Activated CD4-positive, CD25-positive, alpha-beta regulatory T cell (primary cell): ENCODE results near the gene ZSCAN22.
"Not testable (repeated sequence)": the region's sequence is repeated elsewhere in the genome, so short reads cannot be mapped to it uniquely, and the experiment has no call there.

Experiments used
- DNase-seq, 4 experiments: peaks; one replicate each; lab custom pipeline; 2025; lab: John Stamatoyannopoulos, UW

Gene ZSCAN22

DNA sequence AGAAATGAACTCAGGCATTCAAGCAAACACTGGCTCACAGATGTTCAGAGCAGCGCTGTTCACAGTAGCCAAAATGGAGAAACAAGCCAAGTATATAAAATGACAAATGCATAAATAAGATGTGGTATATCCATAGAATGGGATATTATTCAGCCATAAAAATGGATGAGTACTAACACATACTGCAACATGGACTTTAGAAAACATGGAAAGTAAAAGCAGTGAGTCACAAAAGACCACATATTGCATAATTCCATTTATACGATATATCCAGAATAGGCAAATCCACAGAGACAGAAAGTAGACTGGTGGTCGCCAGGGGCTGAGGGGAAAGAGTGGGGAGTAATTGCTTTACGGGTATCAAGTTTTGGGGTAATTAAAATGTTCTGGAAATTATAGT, 47.4 kb downstream of the ZSCAN22 start:
- no peak for DNase-seq

GRCh38 chr19:58376724-58377123, 49.9 kb downstream of the ZSCAN22 start:
- not testable (repeated sequence) for DNase-seq

DNA sequence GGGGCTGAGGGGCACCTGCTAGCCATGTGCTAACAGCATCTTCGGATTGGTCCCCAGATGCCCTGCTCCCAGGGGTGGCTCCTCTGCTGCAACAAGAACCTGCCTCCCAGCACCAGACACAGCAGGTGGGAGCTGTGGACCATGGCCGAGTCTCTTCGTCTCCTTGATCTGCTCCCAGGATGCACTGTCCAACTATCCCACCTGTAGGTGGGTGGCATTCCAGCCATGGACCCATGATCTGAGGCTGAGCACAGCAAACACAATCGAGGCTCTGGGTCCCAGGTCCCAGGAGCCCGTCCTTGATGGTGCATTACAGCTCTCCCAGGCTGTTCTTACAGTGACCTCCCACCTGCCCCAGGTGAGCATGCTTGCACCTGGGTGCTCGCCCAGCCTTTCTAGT, 52.5 kb downstream of the ZSCAN22 start:
- DNase-seq = no peak

DNA sequence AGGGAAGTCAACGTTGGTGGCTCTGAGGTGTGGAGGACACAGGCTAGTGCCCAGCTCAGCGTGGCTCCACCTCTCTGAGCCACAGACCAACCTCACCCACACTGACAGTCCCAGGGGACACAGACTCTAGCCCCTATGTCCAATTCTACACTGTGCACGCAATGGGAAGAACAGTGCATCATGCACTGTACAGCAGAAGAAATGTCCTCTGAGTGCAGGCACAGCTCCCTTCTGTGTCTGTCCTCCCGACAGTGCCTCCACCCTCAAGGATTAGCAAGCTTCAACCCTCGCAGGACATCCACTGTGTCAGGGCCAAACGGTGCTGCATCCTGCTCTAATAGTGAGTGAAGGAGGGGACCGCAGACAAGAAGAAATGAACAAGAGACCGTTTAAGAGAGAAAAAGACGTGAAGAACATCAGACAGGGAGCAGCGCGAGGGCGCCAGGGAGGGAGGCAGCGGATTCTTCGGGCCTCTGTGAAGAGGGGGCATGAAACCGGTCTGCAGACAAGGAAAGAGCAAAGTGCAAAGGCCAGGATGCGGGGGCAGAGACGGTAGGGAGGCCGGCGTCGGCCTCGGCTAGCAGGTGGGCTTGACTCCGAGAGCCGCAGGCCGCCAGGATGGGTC, 53.4 kb downstream of the ZSCAN22 start:
- no peak for DNase-seq

GRCh38 chr19:58380662-58381459, 54.1 kb downstream of the ZSCAN22 start, which contains the start of gene ZNF837:
Gene ZNF837 (minus strand): TSS chr19:58381030. CDS start chr19:58369332, 11,698 bp downstream.
- peak; percentile 88 to 97 (median 94) for DNase-seq

DNA sequence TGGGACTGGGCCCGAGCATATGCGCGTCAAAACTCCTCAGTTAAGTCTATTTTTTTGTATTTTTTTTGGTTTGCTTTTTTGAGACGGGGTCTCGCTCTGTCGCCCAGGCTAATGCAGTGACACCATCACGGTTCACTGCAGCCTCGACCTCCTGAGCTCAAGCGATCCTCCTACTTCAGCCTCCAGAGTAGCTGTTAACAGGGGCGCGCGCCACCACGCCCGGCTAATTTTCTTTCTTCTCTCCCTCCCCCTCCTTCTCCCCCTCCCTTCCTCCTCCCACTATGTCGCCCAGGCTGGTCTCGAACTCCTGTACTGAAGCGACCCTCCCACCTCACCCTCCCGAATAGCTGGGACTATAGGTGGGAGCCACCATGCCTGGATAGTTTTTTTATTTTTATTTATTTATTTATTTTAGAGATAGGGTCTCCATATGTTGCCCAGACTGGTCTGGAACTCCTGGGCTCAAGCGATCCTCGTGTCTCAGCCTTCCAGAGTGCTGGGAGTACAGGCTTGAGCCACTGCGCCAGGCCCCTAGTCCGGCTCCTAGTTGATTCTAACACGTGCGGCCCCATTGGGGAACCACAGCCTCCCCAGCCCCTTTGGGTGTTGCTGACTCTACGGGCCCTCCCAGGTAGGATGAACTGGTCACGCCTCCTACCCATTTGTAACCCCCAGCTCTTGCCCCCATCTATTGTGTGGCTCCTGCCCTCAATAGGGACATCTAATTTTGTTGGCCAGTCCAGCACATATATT, 54.8 kb downstream of the ZSCAN22 start:
- no peak for DNase-seq

DNA sequence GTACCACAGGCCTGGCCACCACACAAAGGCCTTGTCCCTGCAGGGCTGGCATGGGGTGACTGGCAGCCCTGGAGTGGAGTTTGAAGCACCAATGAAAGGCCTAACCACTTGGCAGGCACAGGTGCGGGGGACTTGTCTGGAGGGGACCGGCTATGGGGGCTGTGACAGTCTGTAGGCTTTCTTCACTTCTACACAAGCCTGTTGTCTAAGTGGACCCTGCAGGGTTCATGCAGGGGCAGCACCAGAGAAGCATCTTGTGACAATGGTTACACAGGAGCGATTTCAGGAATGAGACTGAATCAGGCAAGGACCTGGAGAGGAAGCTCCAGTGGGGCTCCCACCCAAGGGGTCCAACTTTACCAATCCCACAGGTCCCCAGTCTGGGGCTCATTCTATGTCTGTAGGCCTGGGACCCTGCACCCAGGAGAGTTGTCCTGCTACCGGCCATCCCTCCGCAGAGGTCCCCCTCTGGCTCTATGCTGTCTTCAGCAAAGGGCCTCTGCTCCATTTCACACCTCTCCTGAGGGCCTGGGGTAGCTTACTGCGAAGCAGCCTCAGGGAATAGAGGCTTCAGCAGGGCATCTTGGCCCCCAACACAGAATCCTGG, 56.3 kb downstream of the ZSCAN22 start:
- no peak for DNase-seq

DNA sequence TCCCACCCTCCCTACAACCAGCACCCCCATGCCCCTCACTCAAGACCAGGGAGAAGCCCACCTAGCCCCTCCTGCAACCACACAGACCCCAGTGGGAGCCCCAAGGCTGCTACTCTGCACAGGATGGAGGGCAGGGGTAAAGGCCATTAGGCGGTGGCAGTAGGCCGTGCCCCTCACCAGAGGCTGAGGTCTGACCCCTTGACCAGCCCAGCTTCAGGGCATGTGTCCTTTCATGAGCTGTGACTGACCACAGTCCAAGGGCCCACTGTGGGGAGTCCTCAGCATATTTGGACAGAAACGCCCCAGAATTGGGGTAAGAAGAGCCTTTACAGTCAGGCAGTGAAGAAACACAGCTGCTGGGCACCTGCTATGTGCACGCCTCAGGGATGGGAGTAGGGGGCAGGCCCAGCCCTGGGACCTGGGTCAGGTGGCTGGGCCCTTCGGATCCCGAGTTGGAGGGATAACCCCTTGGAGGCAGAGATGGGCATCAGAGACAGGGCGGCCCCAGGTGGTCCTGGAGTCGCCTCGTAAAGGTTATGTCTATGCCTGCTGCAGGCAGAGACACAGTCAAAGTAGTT, 58.6 kb downstream of the ZSCAN22 start:
- no peak for DNase-seq

DNA sequence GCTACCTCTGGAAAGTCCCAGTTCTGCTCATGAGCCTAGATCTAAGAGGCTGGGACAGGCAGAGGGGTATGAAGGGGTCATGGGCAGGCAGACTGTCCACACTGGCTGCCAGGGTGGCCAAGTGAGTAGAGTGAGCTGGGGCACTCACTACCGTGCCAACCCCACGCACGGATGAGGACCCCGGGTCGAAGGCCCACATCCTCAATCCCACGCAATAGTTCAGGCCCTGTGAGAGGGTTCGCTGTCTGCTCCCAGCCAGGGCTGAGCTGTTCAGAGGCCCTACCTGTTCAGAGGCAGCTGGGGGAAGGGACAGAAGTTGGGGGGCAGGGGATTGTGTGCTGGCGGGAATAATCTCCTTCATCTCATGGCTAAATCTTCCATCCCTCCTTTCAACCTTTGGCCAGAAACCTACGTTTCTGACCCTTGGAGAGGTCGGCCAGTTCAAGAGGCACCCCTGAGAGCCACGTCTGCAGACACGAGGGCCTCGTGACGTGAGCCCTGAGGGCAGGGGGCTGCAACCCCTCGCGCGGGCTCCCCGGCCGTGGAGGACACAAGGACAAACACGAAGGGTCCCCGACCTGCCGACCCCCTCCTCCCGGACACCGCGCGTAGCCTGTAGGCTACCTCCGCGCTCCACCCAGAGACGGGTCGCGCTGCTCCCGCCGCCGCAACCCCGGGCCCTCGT, 59.2 kb downstream of the ZSCAN22 start:
- no peak for DNase-seq

GRCh38 chr19:58386576-58387337, 60.0 kb downstream of the ZSCAN22 start, which contains the start of gene RPS5:
Gene RPS5 (plus strand): TSS chr19:58387269. CDS start chr19:58388138, 869 bp downstream.
- DNase-seq = peak; percentile 91 to 92 (median 92)

DNA sequence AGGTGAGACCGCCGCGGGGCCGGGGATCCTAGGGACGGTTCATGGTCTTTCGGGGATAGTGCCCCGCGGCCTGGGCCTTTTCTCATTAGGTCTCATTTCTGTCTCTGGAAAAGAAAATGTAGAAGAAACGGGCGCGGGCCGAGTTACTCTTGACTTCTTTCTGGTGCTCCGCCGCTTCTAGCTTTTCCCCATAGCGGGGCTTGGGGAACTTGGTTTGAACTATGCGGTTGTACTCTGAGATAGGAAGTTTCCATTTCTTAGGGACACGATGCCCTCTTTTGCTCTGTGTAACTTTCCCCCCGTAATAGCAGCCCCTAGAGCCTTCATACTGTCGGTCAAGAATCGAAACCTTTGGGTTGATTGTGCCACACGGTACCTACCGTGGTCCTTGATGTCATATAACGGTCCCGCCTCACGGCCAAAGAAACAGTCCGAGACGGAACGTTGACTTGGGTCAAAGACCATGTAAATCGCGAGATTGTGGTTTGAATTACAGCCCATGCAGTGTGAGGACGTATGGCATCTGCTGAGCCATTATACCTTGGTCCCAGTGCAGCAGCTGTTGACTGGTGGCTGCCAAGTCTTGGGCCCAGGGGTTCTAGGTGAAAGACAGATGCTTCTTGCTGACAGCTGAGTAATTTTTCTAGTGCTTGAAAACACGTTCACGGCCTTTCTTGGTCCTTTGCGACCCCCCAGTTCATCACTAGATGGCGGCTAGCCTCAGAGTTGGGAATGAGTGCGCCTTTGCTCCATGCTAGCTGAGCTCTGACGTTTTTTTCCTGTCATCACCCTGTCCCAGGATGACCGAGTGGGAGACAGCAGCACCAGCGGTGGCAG, 60.8 kb downstream of the ZSCAN22 start:
- no peak for DNase-seq

DNA sequence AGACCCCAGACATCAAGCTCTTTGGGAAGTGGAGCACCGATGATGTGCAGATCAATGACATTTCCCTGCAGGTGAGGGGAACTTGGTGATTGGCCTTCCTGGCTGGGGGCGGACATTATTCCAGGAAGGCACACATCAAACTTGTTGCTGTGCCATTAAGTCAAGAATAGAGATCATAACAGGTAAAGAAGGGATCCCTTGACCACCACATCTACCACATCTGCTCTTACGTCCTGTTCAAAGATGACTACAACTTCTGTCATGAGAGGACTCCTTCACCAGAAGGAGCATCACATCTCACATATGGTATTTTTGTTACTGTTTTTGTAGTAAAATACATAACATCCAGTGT, 61.4 kb downstream of the ZSCAN22 start:
- DNase-seq = no peak
